CD4-positive, alpha-beta T cell treated with Interferon gamma for 1 hour (primary cell): ENCODE data around the gene PLK4.
"Not testable (repeated sequence)": the region's sequence is repeated elsewhere in the genome, so short reads cannot be mapped to it uniquely, and the experiment has no call there.

ENCODE experiments used
- DNase-seq: peaks from one replicate; pipeline ENCODE4 v3.0.0-alpha.2; 2020

PLK4 gene

GRCh38 chr4:127917151-127917550 is 36.5 kb downstream of the PLK4 start:
- no peak for DNase-seq

- no peak for DNase-seq
Measured at GRCh38 chr4:127920521-127920920, 39.8 kb downstream of the PLK4 start.

DNA sequence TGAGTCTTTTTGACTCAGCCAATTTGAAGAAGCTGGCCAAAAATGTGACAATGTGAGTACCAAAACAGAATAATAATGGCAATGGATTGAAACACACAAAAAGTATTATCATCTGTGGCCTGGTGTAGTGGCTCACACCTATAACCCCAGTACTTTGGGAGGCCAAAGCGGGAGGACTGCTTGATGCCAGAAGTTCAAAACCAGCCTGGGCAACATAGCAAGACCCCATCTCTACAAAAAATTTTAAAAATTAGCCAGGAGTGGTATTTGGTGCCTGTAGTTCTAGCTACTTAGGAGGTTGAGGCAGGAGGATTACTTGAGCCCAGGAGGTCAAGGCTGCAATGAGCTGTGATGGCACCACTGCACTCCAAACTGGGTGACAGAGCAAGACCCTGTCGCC is 41.5 kb downstream of the PLK4 start:
- no peak for DNase-seq

DNA sequence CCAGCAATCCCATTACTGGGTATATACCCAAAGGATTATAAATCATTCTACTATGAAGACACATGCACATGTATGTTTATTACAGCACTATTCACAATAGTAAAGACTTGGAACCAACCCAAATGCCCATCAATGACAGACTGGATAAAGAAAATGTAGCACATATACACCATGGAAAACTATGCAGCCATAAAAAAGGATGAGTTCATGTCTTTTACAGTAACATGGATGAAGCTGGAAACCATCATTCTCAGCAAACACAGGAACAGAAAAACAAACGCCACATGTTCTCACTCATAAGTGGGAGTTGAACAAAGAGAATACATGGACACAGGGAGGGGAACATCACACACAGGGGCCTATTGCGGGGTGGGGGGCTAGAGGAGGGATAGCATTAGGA is 45.0 kb downstream of the PLK4 start:
- not testable (repeated sequence) for DNase-seq

- DNase-seq, result no peak
Measured at GRCh38 chr4:127930175-127930574, 49.5 kb downstream of the PLK4 start.

- DNase-seq, result not testable (repeated sequence)
Measured at GRCh38 chr4:127931836-127932235, 51.1 kb downstream of the PLK4 start.

GRCh38 chr4:127936974-127937373 is 56.3 kb downstream of the PLK4 start:
- no peak for DNase-seq
